ENCODE results near the gene AMOTL2.

GRCh38 chr3:134348524-134348923, 25.7 kb downstream of the AMOTL2 start:
- TF ChIP-seq EZH2 (IDR thresholded peaks at IDR 0.05; ENCODE audit: insufficient read depth, poor library complexity, severe bottlenecking) (no peak), EZH2phosphoT487 (IDR thresholded peaks at IDR 0.05; ENCODE audit: insufficient read depth, low read depth) (no peak)
